NCI-H345 treated with DMSO at 0.1 percent for 48 hours (cell line): ENCODE measurements around the gene PDE2A.

ENCODE experiments used
- DNase-seq: peaks from one replicate; lab custom pipeline; 2025; ENCODE audit not compliant: unreplicated experiment; lab: John Stamatoyannopoulos, UW

Gene PDE2A

GRCh38 chr11:72684236-72684912 is 10.2 kb upstream of the PDE2A start:
- peak; percentile 5 for DNase-seq

GRCh38 chr11:72683782-72684200 is 9.6 kb upstream of the PDE2A start:
- peak; percentile 9 for DNase-seq

GRCh38 chr11:72682858-72683243 is 8.6 kb upstream of the PDE2A start:
- DNase-seq = no peak

GRCh38 chr11:72682238-72682857 is 8.1 kb upstream of the PDE2A start:
- no peak for DNase-seq

GRCh38 chr11:72681226-72682153 is 7.3 kb upstream of the PDE2A start:
- no peak for DNase-seq

GRCh38 chr11:72680624-72681158 is 6.5 kb upstream of the PDE2A start:
- no peak for DNase-seq

GRCh38 chr11:72679869-72680268 is 5.6 kb upstream of the PDE2A start:
- DNase-seq = no peak

- no peak for DNase-seq
Observed at GRCh38 chr11:72678524-72678923, 4.3 kb upstream of the PDE2A start.

GRCh38 chr11:72676861-72677341 is 2.7 kb upstream of the PDE2A start:
- no peak for DNase-seq

- no peak for DNase-seq
Observed at GRCh38 chr11:72675221-72675620, 999 bp upstream of the PDE2A start.

GRCh38 chr11:72673284-72673942 is 809 bp downstream of the PDE2A start:
- no peak for DNase-seq

- DNase-seq = no peak
Observed at GRCh38 chr11:72672597-72673238, 1.5 kb downstream of the PDE2A start.

- no peak for DNase-seq
Observed at GRCh38 chr11:72671152-72672099, 2.8 kb downstream of the PDE2A start.

GRCh38 chr11:72670041-72670440 is 4.2 kb downstream of the PDE2A start:
- no peak for DNase-seq

GRCh38 chr11:72669527-72669926 is 4.7 kb downstream of the PDE2A start:
- no peak for DNase-seq

- no peak for DNase-seq
Observed at GRCh38 chr11:72668629-72669347, 5.4 kb downstream of the PDE2A start.

GRCh38 chr11:72665911-72666472 is 8.2 kb downstream of the PDE2A start:
- no peak for DNase-seq

- DNase-seq = no peak
Observed at GRCh38 chr11:72662036-72662435, 12.2 kb downstream of the PDE2A start.
